GM19025 (cell line): Measurements from ENCODE around the gene ESPNL.
"Not testable (repeated sequence)": the region's sequence is repeated elsewhere in the genome, so short reads cannot be mapped to it uniquely, and the experiment has no call there.

Experiments used
- ATAC-seq: cut with Tn5 transposase; IDR thresholded peaks from one replicate; pipeline ENCODE4 v1.9.1; 2021; ENCODE audit warnings: mild to moderate bottlenecking, low read depth, moderate library complexity; ENCODE audit not compliant: unreplicated experiment

Gene ESPNL

GRCh38 chr2:238166391-238167343, 66.5 kb downstream of the ESPNL start:
- no peak for ATAC-seq

- no peak for ATAC-seq
Observed at GRCh38 chr2:238167344-238167715, 67.2 kb downstream of the ESPNL start.

- ATAC-seq = no peak
Observed at GRCh38 chr2:238167761-238168160, 67.6 kb downstream of the ESPNL start.

GRCh38 chr2:238168196-238169047, 68.3 kb downstream of the ESPNL start:
- ATAC-seq = no peak

GRCh38 chr2:238169048-238169707, 69.0 kb downstream of the ESPNL start:
- no peak for ATAC-seq

- ATAC-seq = no peak
Observed at GRCh38 chr2:238169708-238170251, 69.6 kb downstream of the ESPNL start.

GRCh38 chr2:238170386-238171071, 70.4 kb downstream of the ESPNL start:
- ATAC-seq = no peak

GRCh38 chr2:238171072-238171431, 70.9 kb downstream of the ESPNL start:
- not testable (repeated sequence) for ATAC-seq

- no peak for ATAC-seq
Observed at GRCh38 chr2:238171575-238172187, 71.5 kb downstream of the ESPNL start.

- ATAC-seq = no peak
Observed at GRCh38 chr2:238172439-238172838, 72.3 kb downstream of the ESPNL start.

GRCh38 chr2:238173692-238174091, 73.6 kb downstream of the ESPNL start:
- no peak for ATAC-seq

- ATAC-seq = no peak
Observed at GRCh38 chr2:238174291-238174690, 74.2 kb downstream of the ESPNL start.

GRCh38 chr2:238174701-238175100, 74.6 kb downstream of the ESPNL start:
- ATAC-seq = no peak

- no peak for ATAC-seq
Observed at GRCh38 chr2:238176613-238177012, 76.5 kb downstream of the ESPNL start.

GRCh38 chr2:238180554-238180953, 80.4 kb downstream of the ESPNL start:
- ATAC-seq = no peak

GRCh38 chr2:238182362-238182761, 82.2 kb downstream of the ESPNL start:
- ATAC-seq = no peak
